ENCODE data around the gene HOXD8. TPM values are rescaled to one million over a fixed set of nuclear protein-coding genes. Genes with fewer than 3 reads are reported as not detected.
A peak's percentile ranks its signal among the peaks of the same experiment; 100 is the strongest.

Gene HOXD8
- total RNA-seq, 1 donor from 2014 or later, result not detected

GRCh38 chr2:176089843-176090395 is 39.6 kb upstream of the HOXD8 start:
- TF ChIP-seq EZH2phosphoT487 (IDR thresholded peaks at IDR 0.05) (no peak), EZH2 (IDR thresholded peaks at IDR 0.05) (no peak), CTCF (IDR thresholded peaks at IDR 0.05) (no peak)
- Histone ChIP-seq H3K9ac (no peak overlapping the region), H3K79me2 (ENCODE audit: low read depth) (no peaks in the 10 kb centered on the region), H3K9me3 (ENCODE audit: low read depth) (no peaks in the 10 kb centered on the region), H4K20me1 (ENCODE audit: low read depth) (peaks cover 88% of the 10 kb centered on the region), H3K27ac (no peak overlapping the region), H3K27me3 (peaks cover 100% of the 10 kb centered on the region), H3K4me3 (no peak overlapping the region), H2AFZ (replicated peaks) (no peak overlapping the region), H3K36me3 (no peaks in the 10 kb centered on the region), H3F3A (ENCODE audit: low read depth) (no peaks in the 10 kb centered on the region), H3K4me1 (no peaks in the 10 kb centered on the region), H3K4me2 (no peak overlapping the region)
- H3K9me3 Mint-ChIP-seq, result peaks cover 6% of the 10 kb centered on the region
- H3K4me1 Mint-ChIP-seq, result peaks cover 6% of the 10 kb centered on the region
- H3K27ac Mint-ChIP-seq, result no peak overlapping the region
- no peaks in the 10 kb centered on the region for H3K36me3 Mint-ChIP-seq
- no peak overlapping the region for H3K4me3 Mint-ChIP-seq
- no peak for DNase-seq (ENCODE audit: low spot score)
- H3K27me3 Mint-ChIP-seq (ENCODE audit: insufficient read depth, low read depth), result peaks cover 90% of the 10 kb centered on the region

- no peaks in the 10 kb centered on the region for H3F3A ChIP-seq (ENCODE audit: low read depth)
- Mint-ChIP-seq H3K27me3 (ENCODE audit: insufficient read depth, low read depth) (peaks cover 90% of the 10 kb centered on the region), H3K4me3 (peak overlapping the region; percentile 36), H3K4me1 (peaks cover 6% of the 10 kb centered on the region), H3K36me3 (no peaks in the 10 kb centered on the region), H3K9me3 (peaks cover 6% of the 10 kb centered on the region), H3K27ac (no peak overlapping the region)
- TF ChIP-seq EZH2 (IDR thresholded peaks at IDR 0.05) (no peak), CTCF (IDR thresholded peaks at IDR 0.05) (no peak), EZH2phosphoT487 (IDR thresholded peaks at IDR 0.05) (no peak)
- no peak overlapping the region for H3K4me3 ChIP-seq
- H3K4me2 ChIP-seq, result no peak overlapping the region
- H3K9ac ChIP-seq, result no peak overlapping the region
- H3K27ac ChIP-seq, result no peak overlapping the region
- H3K79me2 ChIP-seq (ENCODE audit: low read depth), result no peaks in the 10 kb centered on the region
- H3K4me1 ChIP-seq, result no peaks in the 10 kb centered on the region
- H3K9me3 ChIP-seq (ENCODE audit: low read depth), result no peaks in the 10 kb centered on the region
- no peaks in the 10 kb centered on the region for H3K36me3 ChIP-seq
- H4K20me1 ChIP-seq (ENCODE audit: low read depth), result peaks cover 88% of the 10 kb centered on the region
- peaks cover 100% of the 10 kb centered on the region for H3K27me3 ChIP-seq
- H2AFZ ChIP-seq (replicated peaks), result no peak overlapping the region
- DNase-seq (ENCODE audit: low spot score), result no peak
Measured at GRCh38 chr2:176090862-176091261, 38.6 kb upstream of the HOXD8 start.

DNA sequence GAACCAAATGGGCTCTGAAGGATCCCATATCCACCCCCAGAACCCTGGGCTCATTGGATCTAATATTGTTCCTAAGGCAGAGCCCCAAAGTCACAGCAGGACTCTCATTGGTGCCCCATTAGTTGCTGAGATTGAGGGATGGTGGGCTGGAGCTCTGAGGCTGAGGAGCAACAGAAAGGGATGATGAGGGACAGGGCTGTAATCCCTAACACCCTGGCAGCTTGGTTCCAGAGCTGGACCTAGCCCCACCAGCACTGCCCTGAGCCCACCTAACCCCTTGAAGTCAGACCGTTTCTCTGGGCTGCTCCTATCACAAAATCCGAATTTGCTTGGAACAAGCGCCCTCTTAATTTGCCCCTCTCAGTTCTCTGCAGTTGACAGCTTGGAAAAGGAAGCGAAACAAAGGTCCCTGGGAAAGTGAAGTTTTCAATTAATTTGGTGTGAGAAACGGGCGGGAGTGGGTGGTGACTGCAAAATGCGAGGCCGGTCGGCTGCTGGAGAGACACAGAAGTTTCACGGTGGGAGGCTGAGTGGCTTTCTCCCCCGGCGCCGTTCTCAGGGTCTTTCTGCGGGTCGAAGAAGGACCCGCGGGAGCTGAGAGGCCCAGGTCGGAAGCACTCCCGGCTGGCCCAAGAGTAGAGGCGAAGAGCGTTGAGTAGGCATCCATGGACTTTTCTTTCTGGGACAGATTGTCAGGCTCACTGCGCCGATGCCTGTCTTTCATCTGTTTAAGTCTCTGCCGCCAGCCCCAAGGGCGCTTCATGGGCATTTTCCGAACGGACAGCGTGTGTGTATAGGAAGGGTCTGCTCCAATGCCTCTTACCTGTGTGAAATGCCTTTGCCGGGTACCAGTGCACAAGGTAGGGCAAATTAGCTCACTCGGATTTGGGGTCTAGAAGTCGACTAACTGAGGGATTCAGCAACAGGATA is 37.9 kb upstream of the HOXD8 start:
- H3K27ac ChIP-seq, result no peak overlapping the region
- H3K4me3 ChIP-seq, result peak overlapping the region; percentile 52
- peak overlapping the region; percentile 80 for H3K4me3 Mint-ChIP-seq
- no peak overlapping the region for H3K4me2 ChIP-seq
- peaks cover 6% of the 10 kb centered on the region for H3K9me3 Mint-ChIP-seq
- H3K27me3 ChIP-seq, result peaks cover 100% of the 10 kb centered on the region
- no peaks in the 10 kb centered on the region for H3K36me3 ChIP-seq
- H3K4me1 ChIP-seq, result no peaks in the 10 kb centered on the region
- H3F3A ChIP-seq (ENCODE audit: low read depth), result no peaks in the 10 kb centered on the region
- peak; percentile 96 for TF ChIP-seq EZH2 (IDR thresholded peaks at IDR 0.05)
- TF ChIP-seq EZH2phosphoT487 (IDR thresholded peaks at IDR 0.05), result peak; percentile 95
- no peak for TF ChIP-seq CTCF (IDR thresholded peaks at IDR 0.05)
- peaks cover 6% of the 10 kb centered on the region for H3K4me1 Mint-ChIP-seq
- H3K36me3 Mint-ChIP-seq, result no peaks in the 10 kb centered on the region
- H3K79me2 ChIP-seq (ENCODE audit: low read depth), result no peaks in the 10 kb centered on the region
- H3K9ac ChIP-seq, result no peak overlapping the region
- no peak for DNase-seq (ENCODE audit: low spot score)
- no peaks in the 10 kb centered on the region for H3K9me3 ChIP-seq (ENCODE audit: low read depth)
- peaks cover 90% of the 10 kb centered on the region for H3K27me3 Mint-ChIP-seq (ENCODE audit: insufficient read depth, low read depth)
- H3K27ac Mint-ChIP-seq, result no peak overlapping the region
- H2AFZ ChIP-seq (replicated peaks), result no peak overlapping the region
- peaks cover 88% of the 10 kb centered on the region for H4K20me1 ChIP-seq (ENCODE audit: low read depth)

Measured in neural progenitor cell (in vitro differentiated cells).